ENCODE measurements around the gene FLT3LG.

- TF ChIP-seq CTCF (IDR thresholded peaks at IDR 0.05) (no peak), POLR2A (IDR thresholded peaks at IDR 0.05) (no peak)
Measured at GRCh38 chr19:49435670-49436069, 38.3 kb upstream of the FLT3LG start.
